Effector memory CD4-positive, alpha-beta T cell (primary cell): ENCODE data around the gene SAPCD2.
"Not testable (repeated sequence)": the region's sequence is repeated elsewhere in the genome, so short reads cannot be mapped to it uniquely, and the experiment has no call there.

ENCODE experiments used
- DNase-seq, 3 donors: peaks; one replicate each; pipeline ENCODE4 v3.0.0-alpha.2; 2020
- H3K27ac ChIP-seq: 2 replicates; pipeline ENCODE4 v1.7.0; 2013; ENCODE audit warnings: mild to moderate bottlenecking, low read length, moderate library complexity; ENCODE audit not compliant: insufficient read depth, poor library complexity, severe bottlenecking
- H3K27me3 ChIP-seq: replicated peaks from 2 replicates; pipeline ENCODE4 v1.7.0; 2013; ENCODE audit warnings: mild to moderate bottlenecking, low read length; ENCODE audit not compliant: insufficient read depth, control insufficient read depth, poor library complexity, severe bottlenecking
- H3K36me3 ChIP-seq: 2 replicates; pipeline ENCODE4 v1.7.0; 2013; ENCODE audit warnings: mild to moderate bottlenecking, low read length, moderate library complexity; ENCODE audit not compliant: control insufficient read depth, insufficient read depth
- H3K4me1 ChIP-seq: 2 replicates; pipeline ENCODE4 v1.7.0; 2013; ENCODE audit warnings: low read length, mild to moderate bottlenecking; ENCODE audit not compliant: control insufficient read depth, insufficient read depth, poor library complexity, severe bottlenecking
- H3K4me3 ChIP-seq: 2 replicates; pipeline ENCODE4 v1.7.0; 2013; ENCODE audit warnings: low read length, low read depth, mild to moderate bottlenecking; ENCODE audit not compliant: insufficient read depth, poor library complexity, severe bottlenecking
- H3K9me3 ChIP-seq: 2 replicates; pipeline ENCODE4 v1.7.0; 2013; ENCODE audit warnings: mild to moderate bottlenecking, low read length, moderate library complexity; ENCODE audit not compliant: control insufficient read depth

SAPCD2 gene

DNA sequence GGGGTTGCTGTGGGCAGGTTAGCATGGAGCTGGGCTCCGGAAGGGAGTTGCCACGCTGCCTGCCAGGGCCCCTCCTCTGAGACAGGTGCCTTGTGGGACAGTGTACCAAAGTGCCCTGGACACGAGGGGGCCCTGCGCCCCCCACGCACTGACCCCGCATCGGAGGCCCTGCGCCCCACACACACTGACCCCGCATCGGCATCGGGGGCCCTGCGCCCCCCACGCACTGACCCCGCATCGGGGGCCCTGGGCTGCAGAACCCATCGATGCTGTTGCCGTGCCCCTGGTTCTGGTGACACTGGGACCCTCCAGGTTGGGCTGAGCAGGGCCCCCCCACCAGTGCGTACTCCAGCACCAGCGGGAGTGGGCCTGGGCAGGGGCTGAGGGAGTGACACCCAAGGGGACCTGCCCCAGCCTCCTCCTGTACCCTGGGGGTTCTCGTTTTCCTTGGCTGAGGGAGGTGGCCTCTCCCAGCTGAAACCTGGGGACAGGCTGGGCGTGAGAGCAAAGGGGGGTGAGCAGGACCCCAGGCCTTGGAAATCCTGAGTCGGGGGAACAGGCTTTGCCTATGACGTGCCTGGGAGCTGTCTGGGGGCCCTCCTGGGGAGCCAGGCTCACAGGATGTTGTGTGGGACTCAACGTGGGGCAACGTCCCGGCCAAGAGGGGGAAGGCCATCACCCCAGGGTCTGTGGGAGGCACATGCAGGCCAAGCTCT, 6.9 kb downstream of the SAPCD2 start:
- Histone ChIP-seq H3K27me3 (no peaks in the 10 kb centered on the region), H3K27ac (no peak overlapping the region), H3K4me3 (no peak overlapping the region), H3K36me3 (no peaks in the 10 kb centered on the region), H3K9me3 (no peaks in the 10 kb centered on the region), H3K4me1 (no peaks in the 10 kb centered on the region)
- no peak for DNase-seq

DNA sequence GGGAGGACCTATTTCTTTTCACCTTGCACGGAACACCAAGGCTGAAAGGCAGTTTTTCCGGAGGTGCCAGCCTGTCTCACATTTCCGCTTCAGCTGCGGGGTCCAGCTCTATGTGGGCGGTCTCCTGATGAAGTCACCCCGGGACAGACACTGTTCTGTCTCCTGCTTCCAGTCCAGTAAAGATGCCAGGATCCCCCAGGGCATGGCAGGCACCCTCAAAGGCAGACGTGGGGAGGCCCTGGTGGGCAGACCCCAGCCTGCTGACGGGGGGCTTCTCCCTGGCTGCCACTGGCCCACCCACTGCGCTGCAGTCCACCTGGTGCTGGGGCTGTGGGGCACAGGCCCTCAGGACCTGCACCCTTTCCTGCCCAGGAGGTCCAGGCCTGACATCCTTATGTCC, 7.6 kb downstream of the SAPCD2 start:
- DNase-seq, H3K36me3 ChIP-seq, H3K27ac ChIP-seq, H3K27me3 ChIP-seq, H3K4me3 ChIP-seq, H3K4me1 ChIP-seq, H3K9me3 ChIP-seq: not testable (repeated sequence)

- no peaks in the 10 kb centered on the region for H3K27me3 ChIP-seq
- no peak for DNase-seq
- H3K4me1 ChIP-seq = no peaks in the 10 kb centered on the region
- H3K9me3 ChIP-seq = no peaks in the 10 kb centered on the region
- H3K27ac ChIP-seq = no peak overlapping the region
- H3K36me3 ChIP-seq = no peaks in the 10 kb centered on the region
- no peak overlapping the region for H3K4me3 ChIP-seq
Measured at GRCh38 chr9:137062384-137062783, 8.0 kb downstream of the SAPCD2 start.

GRCh38 chr9:137058521-137059234, 11.7 kb downstream of the SAPCD2 start:
- Histone ChIP-seq H3K9me3 (no peaks in the 10 kb centered on the region), H3K4me1 (peaks cover under 1% of the 10 kb centered on the region), H3K27ac (no peak overlapping the region), H3K4me3 (no peak overlapping the region), H3K36me3 (no peaks in the 10 kb centered on the region), H3K27me3 (no peaks in the 10 kb centered on the region)
- DNase-seq = no peak

DNA sequence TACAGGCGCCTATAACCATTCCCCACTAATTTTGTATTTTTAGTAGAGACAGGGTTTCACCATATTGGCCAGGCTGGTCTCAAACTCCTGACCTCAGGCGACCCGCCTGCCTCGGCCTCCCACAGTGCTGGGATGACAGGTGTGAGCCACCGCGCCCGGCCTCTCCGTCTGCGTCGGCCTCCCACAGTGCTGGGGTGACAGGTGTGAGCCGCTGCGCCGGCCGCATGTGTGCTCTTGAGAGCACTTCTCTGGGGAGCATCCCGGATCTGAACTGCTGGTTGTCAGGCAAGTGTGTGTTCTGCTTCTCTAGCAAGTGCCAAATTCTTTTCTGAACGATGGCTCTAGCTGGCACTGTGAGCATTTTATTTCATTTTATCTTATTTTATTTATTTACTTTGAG, 12.8 kb downstream of the SAPCD2 start:
- H3K27me3 ChIP-seq = no peaks in the 10 kb centered on the region
- H3K9me3 ChIP-seq = no peaks in the 10 kb centered on the region
- H3K4me3 ChIP-seq = no peak overlapping the region
- H3K36me3 ChIP-seq = no peaks in the 10 kb centered on the region
- no peak overlapping the region for H3K27ac ChIP-seq
- no peak for DNase-seq
- H3K4me1 ChIP-seq = peaks cover 10% of the 10 kb centered on the region

- Histone ChIP-seq H3K36me3 (no peaks in the 10 kb centered on the region), H3K4me3 (no peak overlapping the region), H3K27me3 (peaks cover 6% of the 10 kb centered on the region), H3K9me3 (no peaks in the 10 kb centered on the region), H3K27ac (no peak overlapping the region), H3K4me1 (peaks cover 10% of the 10 kb centered on the region)
- no peak for DNase-seq
Measured at GRCh38 chr9:137056739-137057415, 13.5 kb downstream of the SAPCD2 start.

GRCh38 chr9:137055385-137056364, 14.7 kb downstream of the SAPCD2 start:
- H3K9me3 ChIP-seq = no peaks in the 10 kb centered on the region
- DNase-seq = no peak
- peaks cover 11% of the 10 kb centered on the region for H3K27me3 ChIP-seq
- H3K36me3 ChIP-seq = no peaks in the 10 kb centered on the region
- H3K4me3 ChIP-seq = no peak overlapping the region
- H3K4me1 ChIP-seq = peaks cover 10% of the 10 kb centered on the region
- no peak overlapping the region for H3K27ac ChIP-seq

DNA sequence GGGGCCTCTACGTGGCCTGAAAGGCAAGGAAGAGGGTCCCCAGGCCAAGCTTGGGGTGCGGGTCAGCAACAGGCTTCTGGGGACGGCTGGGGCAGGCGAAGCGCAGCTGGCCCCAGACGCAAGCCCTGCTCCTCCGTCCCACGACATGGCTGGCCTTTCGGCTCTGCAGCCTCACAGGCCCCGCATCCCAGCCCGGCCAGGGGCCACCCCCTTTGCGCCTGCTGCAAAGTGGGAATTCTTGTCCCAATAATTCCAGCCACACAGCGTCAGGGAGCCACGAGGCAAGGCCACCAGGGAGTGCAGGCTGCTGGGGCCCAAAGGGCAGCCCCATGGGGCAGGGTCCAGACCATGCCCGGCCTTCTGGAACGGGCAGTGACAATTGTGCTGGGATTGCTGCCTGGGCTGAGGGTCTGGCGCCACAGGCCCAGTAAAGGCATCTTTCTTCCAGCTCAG, 15.4 kb downstream of the SAPCD2 start:
- Histone ChIP-seq H3K27me3 (peaks cover 15% of the 10 kb centered on the region), H3K9me3 (no peaks in the 10 kb centered on the region), H3K4me1 (peaks cover 10% of the 10 kb centered on the region), H3K27ac (no peak overlapping the region), H3K36me3 (no peaks in the 10 kb centered on the region), H3K4me3 (no peak overlapping the region)
- DNase-seq = no peak
